GM12878 (cell line): ENCODE data around the gene ELMO3. TPM values are rescaled to one million over a fixed set of nuclear protein-coding genes. Genes with fewer than 3 reads are reported as not detected.
A peak's percentile ranks its signal among the peaks of the same experiment; 100 is the strongest.

Experiments
- ATAC-seq: fragments of 200-7000 bp; cut with Tn5 transposase; 3 replicates; pipeline ENCODE4 v1.9.1; 2020; ENCODE audit warnings: mild to moderate bottlenecking, moderate library complexity
- BruUV-seq: library from RNA; stranded (reverse); fragments of 400-500 nt; replicated peaks from 2 replicates; lab custom pipeline; 2021; lab: Mats Ljungman, UMichigan
- CTCF ChIA-PET: fragments of 300-600 bp; sonication (Branson Sonifier 250); formaldehyde crosslinking; extraction: SDS; loops from one replicate; lab custom pipeline; 2021; ENCODE audit warnings: inconsistent platforms; lab: Yijun Ruan, JAX
- POLR2A ChIA-PET: fragments of 350-600 bp; formaldehyde crosslinking; extraction: SDS; loops from one replicate; lab custom pipeline; 2021; ENCODE audit warnings: inconsistent platforms; lab: Charles Lee
- RAD21 ChIA-PET: fragments of 300-600 bp; sonication (Branson Sonifier 250); formaldehyde crosslinking; loops from one replicate; lab custom pipeline; 2023; ENCODE audit warnings: antibody characterized with exemption; ENCODE audit not compliant: unreplicated experiment; lab: Charles Lee
- SMC1A ChIA-PET: fragments of 300-600 bp; sonication (Branson Sonifier 250); formaldehyde crosslinking; loops from one replicate; lab custom pipeline; 2023; ENCODE audit not compliant: unreplicated experiment, uncharacterized antibody; lab: Charles Lee
- DNase-seq: peaks from one replicate; pipeline ENCODE4 v3.0.0-alpha.2; 2011; ENCODE audit warnings: low read depth, low spot score
- FAIRE-seq: peaks from 3 replicates; lab custom pipeline; 2011; peaks lifted over from hg19 to GRCh38; lab: Jason Lieb, UNC
- H2AFZ ChIP-seq: 2 replicates; pipeline ENCODE4 v1.6.0; 2011; ENCODE audit warnings: low read depth, low read length, control low read depth; ENCODE audit not compliant: control insufficient read depth
- H3K27ac ChIP-seq: 2 replicates; pipeline ENCODE4 v1.5.1; 2011; ENCODE audit warnings: control low read depth; ENCODE audit not compliant: control insufficient read depth, insufficient read depth
- H3K27me3 ChIP-seq, 2 experiments: replicated peaks in 1 of 2; 2 replicates each; pipeline versions ENCODE4 v1.6.0 to v1.6.1; 2011; ENCODE audit warnings: low read length in 1 of 2; ENCODE audit not compliant: control insufficient read depth in 2 of 2, insufficient read depth in 2 of 2
- H3K36me3 ChIP-seq, 2 experiments: 2 replicates each; pipeline ENCODE4 v1.5.1; 2011; ENCODE audit warnings: low read length in 1 of 2; ENCODE audit not compliant: control insufficient read depth in 2 of 2, insufficient read depth in 2 of 2
- H3K4me1 ChIP-seq: 2 replicates; pipeline ENCODE4 v1.6.1; 2011; ENCODE audit warnings: mild to moderate bottlenecking, low read length, moderate library complexity, mixed read lengths; ENCODE audit not compliant: control insufficient read depth, insufficient read depth
- H3K4me2 ChIP-seq: 2 replicates; pipeline ENCODE4 v1.6.0; 2011; ENCODE audit warnings: control low read depth; ENCODE audit not compliant: control insufficient read depth, insufficient read depth
- H3K4me3 ChIP-seq: fragments of 200-600 bp; sonication (generic); 2 replicates; pipeline ENCODE4 v1.5.1; 2016
- H3K79me2 ChIP-seq: 2 replicates; pipeline ENCODE4 v1.6.0; 2011; ENCODE audit warnings: low read length; ENCODE audit not compliant: control insufficient read depth, insufficient read depth
- H3K9ac ChIP-seq: 2 replicates; pipeline ENCODE4 v1.8.0; 2011; ENCODE audit warnings: low read length, control low read depth, mixed read lengths; ENCODE audit not compliant: control insufficient read depth, insufficient read depth
- H3K9me3 ChIP-seq: replicated peaks from 3 replicates; pipeline ENCODE4 v1.5.1; 2011; ENCODE audit warnings: mild to moderate bottlenecking, low read length; ENCODE audit not compliant: control insufficient read depth, insufficient read depth
- H4K20me1 ChIP-seq: 2 replicates; pipeline ENCODE4 v1.6.0; 2011; ENCODE audit not compliant: control insufficient read depth, insufficient read depth
- BACH1 ChIP-seq: fragments of 450-650 bp; IDR thresholded peaks from 2 replicates; pipeline ENCODE4 v1.6.1; 2017; ENCODE audit warnings: mild to moderate bottlenecking, borderline replicate concordance
- BHLHE40 ChIP-seq, 2 experiments: fragments of 450-650 bp in 1 of 2; IDR thresholded peaks; 2 replicates each; pipeline ENCODE4 v1.6.1; 2011 to 2017; ENCODE audit warnings: low read depth in 2 of 2, borderline replicate concordance in 1 of 2, improper control_type of control experiment in 1 of 2, low read length in 1 of 2, mild to moderate bottlenecking in 1 of 2
- EGR1 ChIP-seq, 2 experiments: IDR thresholded peaks; 1 replicate in 1 of 2; 2 replicates in 1 of 2; pipeline ENCODE4 v1.6.1; 2011 to 2012; ENCODE audit warnings: low read depth in 2 of 2, low read length in 2 of 2, borderline replicate concordance in 1 of 2, mild to moderate bottlenecking in 1 of 2, moderate library complexity in 1 of 2
- IKZF1 ChIP-seq: fragments of 450-650 bp; conservative IDR thresholded peaks from 2 replicates; pipeline ENCODE4 v1.6.1; 2017; ENCODE audit warnings: antibody characterized with exemption, mild to moderate bottlenecking
- KAT2A ChIP-seq: conservative IDR thresholded peaks from 2 replicates; pipeline ENCODE4 v1.6.1; 2011; ENCODE audit warnings: low read depth, low read length; ENCODE audit not compliant: control insufficient read depth
- MXI1 ChIP-seq: fragments of 150-350 bp; IDR thresholded peaks from 2 replicates; pipeline ENCODE4 v1.6.1; 2011; ENCODE audit warnings: low read depth, mild to moderate bottlenecking, inconsistent platforms, low read length, improper control_type of control experiment
- NRF1 ChIP-seq: conservative IDR thresholded peaks from 2 replicates; pipeline ENCODE4 v1.6.1; 2011; ENCODE audit warnings: mild to moderate bottlenecking, low read depth, low read length, improper control_type of control experiment
- PAX8 ChIP-seq: fragments of 450-650 bp; IDR thresholded peaks from 2 replicates; pipeline ENCODE4 v1.6.1; 2017; ENCODE audit warnings: mild to moderate bottlenecking, moderate library complexity
- POLR2AphosphoS2 ChIP-seq: IDR thresholded peaks from 2 replicates; pipeline ENCODE4 v1.6.1; 2011; ENCODE audit warnings: low read depth, mild to moderate bottlenecking, low read length, improper control_type of control experiment, moderate library complexity
- RAD51 ChIP-seq: fragments of 450-650 bp; IDR thresholded peaks from 2 replicates; pipeline ENCODE4 v1.6.1; 2016; ENCODE audit warnings: moderate library complexity, mild to moderate bottlenecking, inconsistent platforms
- SMC3 ChIP-seq: IDR thresholded peaks from 2 replicates; pipeline ENCODE4 v1.6.1; 2011; ENCODE audit warnings: low read length, improper control_type of control experiment, borderline replicate concordance
- TCF3 ChIP-seq: IDR thresholded peaks from 2 replicates; pipeline ENCODE4 v1.6.1; 2012; ENCODE audit warnings: low read depth, mild to moderate bottlenecking, low read length, borderline replicate concordance; ENCODE audit not compliant: insufficient read depth
- YY1 ChIP-seq: IDR thresholded peaks from 2 replicates; pipeline ENCODE4 v1.6.1; 2011; ENCODE audit warnings: low read depth, mild to moderate bottlenecking, low read length
- WGBS: methylation state at CpG from one replicate; pipeline ENCODE4 v1.1.6; 2016; ENCODE audit warnings: low lambda C conversion rate; ENCODE audit not compliant: insufficient replicate concordance, insufficient coverage; ENCODE audit errors: missing lambda C conversion rate; 5-methylcytosine and 5-hydroxymethylcytosine counted together
- in situ Hi-C: fragments of 300-500 bp; cut with MboI; formaldehyde crosslinking; loops from 9 replicates; pipeline ENCODE4 v1.14.3; 2018; ENCODE audit warnings: mixed read lengths
- intact Hi-C: fragments of 100-400 bp; cut with micrococcal nuclease; formaldehyde crosslinking; loops from one replicate; pipeline ENCODE4 v1.14.2; 2022; ENCODE audit not compliant: unreplicated experiment
- polyA plus RNA-seq, 11 experiments: library from polyadenylated mRNA; depleted of rRNA in 4 of 11; unstranded in 6 of 11; stranded (reverse) in 5 of 11; fragments of >200 nt; fragmentation: Nextera tagmentation in 4 of 11; fragmentation: Illumina TruSeq in 1 of 11; extraction: Ambion mirVana in 4 of 11; extraction: Trizol in 1 of 11; gene quantifications; 1 replicate in 1 of 11; 2 replicates in 10 of 11; pipeline versions ENCODE4 v1.2.1 to v1.2.3, GENCODE V29; 2011 to 2016; ENCODE audit warnings: inconsistent platforms in 2 of 11, missing spikeins in 2 of 11, low read depth in 1 of 11
- total RNA-seq, 4 experiments: library from RNA; depleted of rRNA in 3 of 4; stranded (reverse); fragments of >200 nt in 3 of 4; fragmentation: Illumina TruSeq in 1 of 4; extraction: Trizol in 1 of 4; gene quantifications; 2 replicates each; pipeline versions ENCODE4 v1.2.1 to v1.2.3, GENCODE V29; 2013 to 2021

Gene ELMO3
- total and polyA plus RNA-seq, 10 of the 15 experiments (the other 5 are each of a cell fraction or from before 2014, with no cell fraction given) = 0.05 to 4.7 (median 0.96) TPM; not detected in 1

DNA sequence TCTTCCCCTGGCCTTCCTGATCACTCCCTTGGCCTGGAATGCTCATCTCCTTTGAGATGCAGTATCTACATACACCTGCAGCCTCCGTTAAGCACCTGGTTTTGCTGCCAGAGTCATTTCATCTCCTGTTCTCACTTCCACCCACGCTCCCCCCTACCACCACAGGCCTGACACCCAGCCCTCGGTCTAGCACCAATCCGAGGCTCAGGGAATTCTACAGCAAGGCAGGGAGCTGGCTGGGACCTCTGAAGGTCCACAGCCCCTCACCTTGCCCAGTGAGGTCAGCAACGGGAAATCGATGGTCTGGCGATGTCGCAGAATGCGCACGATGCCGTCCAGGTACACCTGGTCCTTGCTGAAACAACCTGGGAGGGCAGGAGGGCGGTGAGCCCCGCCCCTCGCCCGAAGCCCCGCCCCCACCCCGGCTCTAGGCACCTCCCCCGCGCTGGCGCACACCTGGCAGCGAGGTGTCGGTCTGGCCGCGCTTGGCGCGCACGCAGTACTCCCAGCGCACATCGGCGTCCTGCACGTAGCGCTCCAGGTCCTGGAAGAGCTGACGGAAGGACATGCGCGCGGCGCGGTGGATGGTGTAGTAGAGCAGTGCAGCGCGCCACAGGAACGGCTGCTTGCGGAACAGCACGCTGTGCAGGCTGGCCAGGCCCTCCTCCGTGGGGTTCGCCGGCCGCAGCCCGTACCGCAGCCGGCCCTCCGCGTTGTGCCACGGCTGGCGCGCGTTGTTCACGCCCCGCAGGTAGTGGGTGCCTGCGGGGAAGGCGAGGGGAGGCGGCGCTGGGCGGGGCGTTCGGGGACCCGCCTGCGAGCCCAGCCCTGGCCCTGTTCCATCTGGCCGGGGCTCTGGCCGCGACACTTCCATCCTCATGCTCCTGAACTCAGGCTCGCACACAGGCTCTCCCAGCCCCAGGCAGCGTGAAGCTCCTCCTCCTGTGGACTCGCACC is 20.9 kb upstream of the ELMO3 start:
- no peaks in the 10 kb centered on the region for H3K27me3 ChIP-seq
- ATAC-seq (peak; percentile 43), DNase-seq (no peak), FAIRE-seq (no peak)
- peak overlapping the region; percentile 29; the same call in 1 of the 2 replicates for H2AFZ ChIP-seq
- TF ChIP-seq POLR2AphosphoS2 = peak; percentile 41; the same call in 1 of the 2 replicates
- TF ChIP-seq IKZF1 = peak; percentile 28
- TF ChIP-seq KAT2A = no peak
- no peak for TF ChIP-seq RAD51
- no peak for TF ChIP-seq MXI1
- peak; percentile 44; the same call in 1 of the 2 replicates for TF ChIP-seq BACH1
- TF ChIP-seq PAX8 = no peak
- no peak for TF ChIP-seq YY1
- TF ChIP-seq TCF3 = 0 out of 2 replicates have a peak, but pooled peaks have one; percentile 44
- TF ChIP-seq EGR1 (IDR thresholded peaks at IDR 0.05; ENCODE audit: borderline replicate concordance in 1 of 2, low read depth in 2 of 2, low read length in 2 of 2) = peak in 1 of 2 experiments; percentile 49; a peak in 1 of 3 replicates
- no peak for TF ChIP-seq SMC3
- peak in 1 of 2 experiments; percentile 35; a peak in 1 of 4 replicates for TF ChIP-seq BHLHE40 (IDR thresholded peaks at IDR 0.05; ENCODE audit: borderline replicate concordance in 1 of 2, low read depth in 2 of 2, low read length in 1 of 2)
- no peak for TF ChIP-seq NRF1
- no TSS peak for BruUV-seq
- in situ Hi-C loops (no loop called here), intact Hi-C loops (no loop called here)
- H3K9ac ChIP-seq = no peak overlapping the region
- peak overlapping the region; percentile 55; the same call in 1 of the 2 replicates for H3K4me3 ChIP-seq
- H3K9me3 ChIP-seq = no peaks in the 10 kb centered on the region
- ChIA-PET RAD21 (interaction anchor here (1.1 kb wide), 1 partner anchor 15 kb away, joined by 3 read pairs; no protein-coding TSS in a partner anchor), POLR2A (interaction anchor here (0.6 to 10.9 kb wide), 3 partner anchors 11 to 149 kb away, joined by 3 to 137 read pairs (median 3); partner anchors contain the start of genes FBXL8, HSF4 and TRADD), SMC1A (interaction anchor here (2.1 kb wide), 1 partner anchor 15 kb away, joined by 10 read pairs; no protein-coding TSS in a partner anchor), CTCF (interaction anchor here (1.6 to 5.3 kb wide), 3 partner anchors 18 to 160 kb away, joined by 7 to 36 read pairs (median 8); partner anchors contain the start of genes FBXL8 and TRADD)
- no peak overlapping the region for H3K27ac ChIP-seq
- no peaks in the 10 kb centered on the region; the same call in 1 of the 2 replicates for H4K20me1 ChIP-seq
- no peaks in the 10 kb centered on the region for H3K36me3 ChIP-seq
- peaks cover 2% of the 10 kb centered on the region for H3K79me2 ChIP-seq
- peak overlapping the region; percentile 97 for H3K4me2 ChIP-seq
- 13% methylated on average over 48 of the region's 73 CpGs for WGBS
- peaks cover 28% of the 10 kb centered on the region for H3K4me1 ChIP-seq
